GM12878 (cell line): ENCODE data around the gene OR13C3.

Experiments used
- CBX5 ChIP-seq: sonication (generic); IDR thresholded peaks from 2 replicates; pipeline ENCODE4 v1.6.1; 2016; ENCODE audit warnings: low read depth, moderate library complexity, mild to moderate bottlenecking, inconsistent platforms
- CREB1 ChIP-seq: IDR thresholded peaks from 2 replicates; pipeline ENCODE4 v1.6.1; 2012; ENCODE audit warnings: low read depth, mild to moderate bottlenecking, inconsistent platforms
- CTCF ChIP-seq, 3 experiments: IDR thresholded peaks in 2 of 3; conservative IDR thresholded peaks in 1 of 3; 2 replicates each; pipeline ENCODE4 v1.5.1; 2011; ENCODE audit warnings: low read depth in 3 of 3, low read length in 3 of 3, mild to moderate bottlenecking in 3 of 3, control low read depth in 2 of 3, moderate library complexity in 2 of 3, inconsistent platforms in 1 of 3, mixed read lengths in 1 of 3; ENCODE audit not compliant: control insufficient read depth in 2 of 3, insufficient read depth in 1 of 3; ENCODE audit errors: extremely low read depth in 1 of 3
- EZH2 ChIP-seq: IDR thresholded peaks from 2 replicates; pipeline ENCODE4 v1.6.1; 2012; ENCODE audit warnings: low read depth, mild to moderate bottlenecking, control low read depth, inconsistent platforms, low read length, borderline replicate concordance; ENCODE audit not compliant: control insufficient read depth
- JUND ChIP-seq: IDR thresholded peaks from 2 replicates; pipeline ENCODE4 v1.6.1; 2012; ENCODE audit warnings: low read depth, mild to moderate bottlenecking, low read length, improper control_type of control experiment, moderate library complexity
- KLF5 ChIP-seq: fragments of 450-650 bp; IDR thresholded peaks from 2 replicates; pipeline ENCODE4 v1.6.1; 2014; ENCODE audit warnings: mild to moderate bottlenecking; ENCODE audit not compliant: partially characterized antibody
- REST ChIP-seq: IDR thresholded peaks from 2 replicates; pipeline ENCODE4 v1.6.1; 2012; ENCODE audit warnings: mild to moderate bottlenecking, low read depth, low read length
- SMC3 ChIP-seq: IDR thresholded peaks from 2 replicates; pipeline ENCODE4 v1.6.1; 2011; ENCODE audit warnings: low read length, improper control_type of control experiment, borderline replicate concordance
- STAT3 ChIP-seq: IDR thresholded peaks from 2 replicates; pipeline ENCODE4 v1.6.1; 2011; ENCODE audit warnings: low read depth, low read length, improper control_type of control experiment
- TCF7 ChIP-seq: IDR thresholded peaks from 2 replicates; pipeline ENCODE4 v1.6.1; 2014; ENCODE audit warnings: antibody characterized with exemption, borderline replicate concordance
- ZNF24 ChIP-seq: fragments of 450-650 bp; IDR thresholded peaks from 2 replicates; pipeline ENCODE4 v1.6.1; 2017; ENCODE audit warnings: antibody characterized with exemption, mild to moderate bottlenecking

GRCh38 chr9:104503963-104504362, 32.7 kb downstream of the OR13C3 start, which contains the start of gene OR13F1:
- TF ChIP-seq STAT3: no peak
- TF ChIP-seq CTCF (IDR thresholded peaks at IDR 0.05 in 2 of 3, conservative IDR thresholded peaks at IDR 0.05 in 1 of 3; ENCODE audit: control insufficient read depth in 2 of 3, extremely low read depth in 1 of 3, insufficient read depth in 1 of 3, low read depth in 3 of 3, low read length in 3 of 3): no peak
- TF ChIP-seq EZH2: no peak
- no peak for TF ChIP-seq ZNF24
- no peak for TF ChIP-seq SMC3
- TF ChIP-seq JUND: no peak
- no peak for TF ChIP-seq REST
- TF ChIP-seq CBX5: no peak
- no peak for TF ChIP-seq CREB1
- TF ChIP-seq TCF7: no peak
- TF ChIP-seq KLF5: no peak
